Measurements from ENCODE around the gene TYROBP.

DNA sequence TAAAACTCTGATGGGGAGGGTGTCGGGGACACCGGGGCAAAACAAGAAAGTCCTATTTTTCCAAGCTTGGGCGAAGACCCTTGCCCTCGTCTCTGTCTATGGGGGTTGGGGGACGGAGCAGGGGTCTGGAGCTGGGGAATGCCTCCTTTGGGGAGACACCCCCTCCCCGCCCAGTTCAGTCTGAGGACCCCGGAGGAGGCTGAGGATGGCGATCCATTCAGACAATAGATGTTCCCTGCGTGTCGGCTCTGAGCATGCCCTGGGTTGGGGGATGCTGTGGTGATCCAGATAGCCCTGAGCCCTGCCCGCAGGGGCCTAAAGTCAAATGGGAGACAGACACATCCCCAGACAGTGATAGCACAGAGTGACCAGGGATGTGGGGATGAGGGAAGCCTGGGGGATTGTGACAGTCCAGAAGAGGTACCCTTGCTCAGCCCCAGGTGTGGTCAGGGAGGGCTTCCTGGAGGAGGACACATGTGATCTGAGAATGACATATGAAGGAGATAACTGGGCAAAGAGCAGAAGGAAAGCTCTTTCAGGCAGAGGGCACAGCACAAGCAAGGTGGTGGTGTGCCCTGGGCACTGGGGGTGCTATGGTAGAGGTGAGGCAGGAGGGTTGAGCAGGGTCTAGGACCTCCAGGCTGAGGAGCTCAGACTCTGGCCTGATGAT lies 37.2 kb upstream of the TYROBP start:
- TF ChIP-seq EZH2 (IDR thresholded peaks at IDR 0.05; ENCODE audit: low read length, missing control alignments) = no peak
- TF ChIP-seq, protein P1, sequence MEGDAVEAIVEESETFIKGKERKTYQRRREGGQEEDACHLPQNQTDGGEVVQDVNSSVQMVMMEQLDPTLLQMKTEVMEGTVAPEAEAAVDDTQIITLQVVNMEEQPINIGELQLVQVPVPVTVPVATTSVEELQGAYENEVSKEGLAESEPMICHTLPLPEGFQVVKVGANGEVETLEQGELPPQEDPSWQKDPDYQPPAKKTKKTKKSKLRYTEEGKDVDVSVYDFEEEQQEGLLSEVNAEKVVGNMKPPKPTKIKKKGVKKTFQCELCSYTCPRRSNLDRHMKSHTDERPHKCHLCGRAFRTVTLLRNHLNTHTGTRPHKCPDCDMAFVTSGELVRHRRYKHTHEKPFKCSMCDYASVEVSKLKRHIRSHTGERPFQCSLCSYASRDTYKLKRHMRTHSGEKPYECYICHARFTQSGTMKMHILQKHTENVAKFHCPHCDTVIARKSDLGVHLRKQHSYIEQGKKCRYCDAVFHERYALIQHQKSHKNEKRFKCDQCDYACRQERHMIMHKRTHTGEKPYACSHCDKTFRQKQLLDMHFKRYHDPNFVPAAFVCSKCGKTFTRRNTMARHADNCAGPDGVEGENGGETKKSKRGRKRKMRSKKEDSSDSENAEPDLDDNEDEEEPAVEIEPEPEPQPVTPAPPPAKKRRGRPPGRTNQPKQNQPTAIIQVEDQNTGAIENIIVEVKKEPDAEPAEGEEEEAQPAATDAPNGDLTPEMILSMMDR (conservative IDR thresholded peaks at IDR 0.05 in 1 of 2, IDR thresholded peaks at IDR 0.05 in 1 of 2; ENCODE audit: low read depth in 1 of 2, low read length in 2 of 2) = no peak
